ENCODE results near the gene MED16.
"Not testable (repeated sequence)": the region's sequence is repeated elsewhere in the genome, so short reads cannot be mapped to it uniquely, and the experiment has no call there.

The MED16 gene

GRCh38 chr19:850221-850978 is 42.6 kb downstream of the MED16 start:
- DNase-seq: no peak

DNA sequence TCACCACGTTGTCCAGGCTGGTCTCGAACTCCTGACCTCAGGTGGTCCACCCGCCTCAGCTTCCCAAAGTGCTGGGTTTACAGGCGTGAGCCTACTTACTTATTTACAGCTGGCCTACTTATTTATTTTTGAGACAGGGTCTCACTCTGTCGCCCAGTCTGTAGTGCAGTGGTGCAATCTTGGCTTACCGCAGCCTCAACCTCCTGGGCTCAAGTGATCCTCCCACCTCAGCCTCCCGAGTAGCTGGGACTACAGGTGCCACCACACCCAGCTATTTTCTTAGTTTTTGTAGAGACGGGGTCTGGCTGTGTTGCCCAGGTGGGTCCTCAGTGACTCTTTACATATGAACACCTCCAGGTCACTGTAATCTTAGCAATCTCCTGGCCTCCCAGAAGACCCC is 43.8 kb downstream of the MED16 start:
- not testable (repeated sequence) for DNase-seq

- no peak for DNase-seq
Measured at GRCh38 chr19:848386-848921, 44.5 kb downstream of the MED16 start.

DNA sequence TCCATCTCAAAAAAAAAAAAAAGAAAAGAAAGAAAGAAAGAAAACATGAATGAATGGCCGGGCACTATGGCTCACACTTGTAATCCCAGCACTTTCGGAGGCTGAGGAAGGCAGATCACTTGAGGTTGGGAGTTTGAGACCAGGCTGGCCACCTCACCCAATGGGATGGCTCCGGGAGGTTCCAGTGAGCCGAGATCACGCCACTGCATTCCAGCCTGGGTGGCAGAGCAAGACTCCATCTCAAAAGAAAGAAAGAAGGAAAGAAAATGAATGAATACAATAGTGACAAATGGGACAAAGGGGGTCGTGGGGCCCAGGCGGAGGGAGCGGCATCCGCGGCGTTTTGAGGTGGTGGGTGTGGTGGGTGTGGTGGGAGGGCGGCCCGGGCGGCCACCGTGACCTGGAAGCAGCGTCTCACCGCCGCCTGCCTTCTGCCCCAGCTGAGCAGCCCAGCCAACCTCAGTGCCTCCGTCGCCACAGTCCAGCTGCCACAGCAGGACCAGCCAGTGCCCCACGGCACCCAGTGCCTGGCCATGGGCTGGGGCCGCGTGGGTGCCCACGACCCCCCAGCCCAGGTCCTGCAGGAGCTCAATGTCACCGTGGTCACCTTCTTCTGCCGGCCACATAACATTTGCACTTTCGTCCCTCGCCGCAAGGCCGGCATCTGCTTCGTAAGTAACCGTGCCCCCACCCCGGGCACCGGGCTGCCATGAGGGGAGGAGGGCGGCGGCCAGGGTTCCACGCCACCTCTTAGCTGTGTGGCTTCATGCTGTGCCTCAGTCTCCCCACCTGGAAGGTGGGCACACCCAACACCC is 47.1 kb downstream of the MED16 start:
- DNase-seq: no peak

DNA sequence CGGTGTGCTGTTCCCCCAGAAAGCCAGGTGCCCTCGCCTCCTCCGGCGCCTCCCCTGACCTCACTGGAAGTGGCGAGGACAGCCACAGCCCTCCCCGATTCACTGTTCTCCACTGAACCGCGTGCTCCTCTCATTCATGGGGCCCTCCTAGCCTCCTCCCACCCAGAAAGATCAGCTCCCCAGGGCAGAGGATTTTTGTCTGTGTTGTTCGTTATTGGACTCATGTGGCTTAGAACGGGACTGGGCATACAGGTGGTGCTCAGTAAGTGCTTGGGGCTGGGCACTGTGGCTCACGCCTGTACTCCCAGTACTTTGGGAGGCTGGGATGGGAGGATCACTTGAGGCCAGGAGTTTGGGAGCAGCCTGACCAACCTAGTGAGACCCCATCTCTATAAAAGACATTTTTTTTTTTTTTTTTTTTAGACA is 48.4 kb downstream of the MED16 start:
- no peak for DNase-seq

DNA sequence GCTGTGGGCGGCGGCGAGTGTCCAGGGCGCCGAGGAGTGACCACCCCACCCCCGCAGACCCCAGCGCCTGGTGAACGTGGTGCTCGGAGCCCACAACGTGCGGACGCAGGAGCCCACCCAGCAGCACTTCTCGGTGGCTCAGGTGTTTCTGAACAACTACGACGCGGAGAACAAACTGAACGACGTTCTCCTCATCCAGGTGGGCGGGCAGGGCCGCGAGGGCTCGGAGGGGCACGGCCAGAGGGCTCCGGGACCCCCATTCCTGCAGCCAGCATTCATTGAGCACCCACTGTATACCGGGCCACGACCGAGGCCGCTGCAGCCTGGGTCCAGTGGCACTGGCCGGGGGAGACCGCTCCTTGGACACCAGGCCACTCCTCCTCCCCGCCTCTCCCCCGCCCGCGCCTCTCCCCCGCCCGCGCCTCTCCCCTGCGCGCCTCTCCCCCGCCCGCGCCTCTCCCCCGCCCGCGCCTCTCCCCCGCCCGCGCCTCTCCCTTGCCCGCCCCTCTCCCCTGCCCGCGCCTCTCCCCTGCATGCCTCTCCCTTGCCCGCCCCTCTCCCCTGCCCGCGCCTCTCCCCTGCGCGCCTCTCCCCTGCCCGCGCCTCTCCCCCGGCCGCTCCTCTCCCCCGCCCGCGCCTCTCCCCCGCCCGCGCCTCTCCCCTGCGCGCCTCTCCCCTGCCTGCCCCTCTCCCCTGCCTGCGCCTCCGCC is 49.0 kb downstream of the MED16 start:
- no peak for DNase-seq

- DNase-seq: no peak
Measured at GRCh38 chr19:843180-843835, 49.7 kb downstream of the MED16 start.

DNA sequence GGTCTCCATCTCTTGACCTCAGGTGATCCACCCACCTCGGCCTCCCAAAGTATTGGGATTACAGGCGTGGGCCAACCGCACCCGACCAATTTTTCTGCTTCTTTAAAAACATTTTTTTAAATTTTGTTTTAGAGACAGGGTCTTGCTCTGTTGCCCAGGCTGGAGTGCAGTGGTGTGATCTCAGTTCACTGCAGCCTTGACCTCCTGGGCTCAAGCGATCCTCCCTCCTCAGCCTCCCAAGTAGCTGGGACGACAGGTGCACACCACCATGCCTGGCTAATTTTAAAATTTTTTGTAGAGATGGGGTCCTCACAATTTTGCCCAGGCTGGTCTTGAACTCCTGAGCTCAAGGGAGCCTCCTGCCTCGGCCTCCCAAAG is 50.2 kb downstream of the MED16 start:
- DNase-seq: not testable (repeated sequence)

DNA sequence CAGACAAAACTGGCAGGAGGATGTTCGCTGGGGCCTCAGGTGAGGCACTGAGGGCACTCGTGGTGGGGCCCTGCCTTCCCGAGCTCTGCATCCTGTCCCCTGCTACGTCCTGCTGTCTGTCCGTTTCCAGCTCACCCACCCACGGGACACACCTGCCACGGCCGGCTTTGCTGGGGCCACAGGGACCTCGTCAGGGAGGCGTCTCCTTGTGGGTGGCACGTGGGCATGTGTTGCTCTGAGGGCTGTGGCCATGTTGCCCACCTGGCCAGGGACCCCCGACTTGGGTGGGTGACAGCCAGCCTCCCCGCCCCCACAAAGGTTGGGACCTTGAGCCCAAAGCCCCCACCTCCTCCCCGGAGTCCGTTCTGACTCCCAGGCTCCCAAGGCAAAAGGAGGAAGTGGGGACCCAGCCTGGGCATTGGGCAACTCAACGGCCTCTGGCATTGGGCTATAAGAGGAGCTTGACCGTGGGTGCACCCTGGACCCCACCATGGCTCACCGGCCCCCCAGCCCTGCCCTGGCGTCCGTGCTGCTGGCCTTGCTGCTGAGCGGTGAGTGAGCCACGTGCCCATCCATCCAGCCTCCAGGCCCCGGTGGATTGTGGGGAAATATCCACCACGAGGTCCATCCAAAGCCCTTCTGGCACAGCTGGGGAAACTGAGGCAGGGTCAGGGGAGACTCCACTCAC is 52.3 kb downstream of the MED16 start, which contains the start of gene PRTN3:
Gene PRTN3 (plus strand): TSS at position 481 of the 688 bp plus-strand sequence. CDS start 10 bp downstream, at position 491.
- DNase-seq: no peak

DNA sequence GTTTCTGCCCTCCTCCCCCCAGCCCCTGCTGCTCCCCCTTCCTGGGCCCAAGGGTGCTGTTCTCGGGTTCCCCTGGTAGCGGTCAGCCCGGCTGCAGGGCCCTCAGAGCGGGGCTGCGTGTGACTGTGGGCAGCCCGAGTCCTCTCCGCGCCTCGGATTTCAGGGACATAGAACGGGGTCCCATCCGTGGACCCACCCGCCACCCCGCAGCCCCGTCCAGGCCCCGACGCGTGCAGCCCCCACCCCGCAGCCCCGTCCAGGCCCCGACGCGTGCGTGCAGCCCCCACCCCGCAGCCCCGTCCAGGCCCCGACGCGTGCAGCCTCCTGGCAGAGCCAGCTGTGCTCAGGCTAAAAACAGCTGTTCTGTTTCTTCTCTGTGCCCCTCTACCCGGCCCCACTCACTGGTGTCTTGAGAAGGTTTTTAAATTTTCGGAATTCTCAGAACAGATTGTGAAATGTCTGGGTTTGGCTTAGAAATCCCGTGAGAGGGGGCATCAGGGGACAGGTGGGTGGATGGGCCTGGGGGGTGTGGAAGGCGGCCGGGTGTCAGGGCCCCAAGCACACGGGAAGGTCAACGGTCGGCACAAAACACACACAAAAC is 57.7 kb downstream of the MED16 start:
- DNase-seq: no peak

- no peak for DNase-seq
Measured at GRCh38 chr19:834216-834615, 58.8 kb downstream of the MED16 start.

GRCh38 chr19:831407-832369 is 61.3 kb downstream of the MED16 start:
- no peak for DNase-seq

GRCh38 chr19:829129-829758 is 63.7 kb downstream of the MED16 start:
- no peak for DNase-seq

GRCh38 chr19:827710-828321 is 65.2 kb downstream of the MED16 start, which contains the start of gene AZU1:
Gene AZU1 (plus strand): TSS chr19:827837. CDS start chr19:827847, 10 bp downstream.
- no peak for DNase-seq

DNA sequence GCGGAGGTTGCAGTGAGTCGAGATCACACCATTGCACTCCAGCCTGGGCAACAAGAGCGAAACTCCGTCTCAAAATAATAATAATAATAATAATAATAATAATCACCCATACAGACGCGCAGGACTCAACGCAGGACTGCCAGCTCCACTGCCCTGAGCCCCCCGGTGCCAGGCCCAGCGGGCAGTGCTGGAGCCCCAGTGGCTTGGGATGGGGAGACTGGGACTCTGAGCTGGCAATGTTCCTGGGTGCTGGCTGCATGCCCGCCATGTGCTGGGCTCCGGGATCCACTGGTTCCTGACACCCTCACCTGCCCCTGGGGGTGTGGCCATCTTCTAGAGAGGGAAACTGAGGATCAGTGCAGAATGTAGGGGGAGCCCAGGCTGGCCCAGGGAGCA is 65.7 kb downstream of the MED16 start:
- no peak for DNase-seq

GRCh38 chr19:825897-826644 is 66.9 kb downstream of the MED16 start:
- DNase-seq: no peak

GRCh38 chr19:824885-825284 is 68.1 kb downstream of the MED16 start:
- no peak for DNase-seq

DNA sequence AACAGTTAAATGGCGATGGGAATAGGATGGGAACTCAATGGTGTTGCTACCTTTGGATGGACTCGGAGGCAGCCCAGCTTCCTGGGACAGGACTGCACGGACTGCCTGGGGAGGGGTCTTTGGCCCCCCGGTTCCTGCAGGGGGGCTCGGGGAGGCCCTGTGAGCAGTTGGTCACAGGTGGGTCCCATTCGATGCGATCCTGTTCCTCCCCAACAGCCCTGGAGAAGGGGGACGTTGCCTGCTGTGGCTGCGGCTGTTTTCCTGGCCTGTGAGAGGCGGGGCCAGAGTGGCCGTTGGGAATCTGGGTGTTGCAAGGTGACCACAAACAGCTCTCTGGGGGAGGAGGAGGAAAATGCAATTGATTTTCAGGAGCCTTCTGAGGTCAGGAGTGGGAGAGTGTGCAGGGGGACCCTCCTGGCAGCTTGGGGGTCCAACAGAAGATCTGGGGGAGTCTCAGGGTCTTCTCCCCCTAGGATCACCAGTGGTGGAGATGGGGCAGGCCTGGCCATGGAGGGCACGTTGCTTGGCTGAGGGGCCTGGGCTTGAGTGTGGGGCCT is 69.3 kb downstream of the MED16 start:
- no peak for DNase-seq

Measured in NCI-H187 treated with DMSO at 0.1 percent for 48 hours (cell line).